Natural killer cell treated with Interleukin-12 subunit alpha and Interleukin-12 subunit beta and Interleukin-15 and Interleukin-18, amount 100 ng/mL, for 72 hours (primary cell): Measurements from ENCODE around the gene ELMO1. TPM values are rescaled to one million over a fixed set of nuclear protein-coding genes. Genes with fewer than 3 reads are reported as not detected.
A peak's percentile ranks its signal among the peaks of the same experiment; 100 is the strongest.

ENCODE experiments used
- ATAC-seq, 2 donors: fragments of 150-1000 bp; cut with Tn5 transposase in 1 of 2; sonication (Bioruptor Pico), chemical (Tn5 transposase) in 1 of 2; 2 replicates each; pipeline ENCODE4 v1.10.0; 2021
- DNase-seq: peaks from one replicate; pipeline ENCODE4 v3.0.0; 2022; ENCODE audit warnings: low spot score
- H3K27ac Mint-ChIP-seq, 2 donors: 1 replicate in 1 of 2; 2 replicates in 1 of 2; pipeline ENCODE4 v1.8.0; 2022; ENCODE audit warnings: mixed read lengths in 2 of 2, mild to moderate bottlenecking in 1 of 2, moderate library complexity in 1 of 2
- H3K27me3 Mint-ChIP-seq, 2 donors: 1 replicate in 1 of 2; 2 replicates in 1 of 2; pipeline ENCODE4 v1.8.0; 2022; ENCODE audit warnings: mixed read lengths in 2 of 2
- H3K36me3 Mint-ChIP-seq: one replicate; pipeline ENCODE4 v1.8.0; 2022; ENCODE audit warnings: mixed read lengths
- H3K4me1 Mint-ChIP-seq, 2 donors: 1 replicate in 1 of 2; 2 replicates in 1 of 2; pipeline ENCODE4 v1.8.0; 2022; ENCODE audit warnings: low read depth in 2 of 2, mixed read lengths in 2 of 2, mild to moderate bottlenecking in 1 of 2
- H3K4me3 Mint-ChIP-seq: one replicate; pipeline ENCODE4 v1.8.0; 2022; ENCODE audit warnings: mixed read lengths
- H3K9me3 Mint-ChIP-seq: 2 replicates; pipeline ENCODE4 v1.8.0; 2022; ENCODE audit warnings: mixed read lengths
- total RNA-seq, 2 donors: library from RNA; stranded (reverse); gene quantifications; one replicate each; pipeline ENCODE4 v1.2.3, GENCODE V29; 2022

The ELMO1 gene
- total RNA-seq, 2 donors from 2014 or later, result 36.8 to 103 TPM

- no peak overlapping the region for H3K4me3 Mint-ChIP-seq
- ATAC-seq (no peak), DNase-seq (no peak)
- peaks cover 0 to 10% of the 10 kb centered on the region in 2 donors for H3K4me1 Mint-ChIP-seq
- H3K9me3 Mint-ChIP-seq, result no peaks in the 10 kb centered on the region
- H3K36me3 Mint-ChIP-seq, result peaks cover 13% of the 10 kb centered on the region
- H3K27ac Mint-ChIP-seq, result no peak overlapping the region
- no peaks in the 10 kb centered on the region for H3K27me3 Mint-ChIP-seq
These were observed 628.0 kb downstream of the ELMO1 start for GRCh38 chr7:36820527-36821170.

DNA sequence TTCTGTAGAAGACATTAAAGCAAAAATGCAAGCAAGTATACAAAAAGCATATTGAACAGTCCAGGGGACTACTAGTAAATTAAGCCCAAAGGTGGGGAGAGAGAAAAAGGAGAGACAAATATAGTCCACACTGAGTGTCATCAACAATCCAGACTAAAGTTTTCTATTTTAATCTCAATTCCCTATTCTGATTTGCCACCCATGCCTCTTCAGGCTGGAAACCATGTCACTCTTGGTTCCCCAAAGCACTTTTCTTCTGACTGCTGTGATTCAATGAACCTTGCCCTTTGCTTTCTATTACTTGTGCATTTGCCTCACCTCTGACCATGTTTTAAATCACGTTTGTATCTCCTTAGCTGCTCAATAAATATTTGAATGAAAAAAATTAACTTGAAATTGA lies 629.0 kb downstream of the ELMO1 start:
- H3K27ac Mint-ChIP-seq, result no peak overlapping the region
- H3K27me3 Mint-ChIP-seq, result no peaks in the 10 kb centered on the region
- no peak overlapping the region for H3K4me3 Mint-ChIP-seq
- ATAC-seq (no peak), DNase-seq (no peak)
- H3K36me3 Mint-ChIP-seq, result peaks cover 13% of the 10 kb centered on the region
- peaks cover 0 to 10% of the 10 kb centered on the region in 2 donors for H3K4me1 Mint-ChIP-seq
- no peaks in the 10 kb centered on the region for H3K9me3 Mint-ChIP-seq

DNA sequence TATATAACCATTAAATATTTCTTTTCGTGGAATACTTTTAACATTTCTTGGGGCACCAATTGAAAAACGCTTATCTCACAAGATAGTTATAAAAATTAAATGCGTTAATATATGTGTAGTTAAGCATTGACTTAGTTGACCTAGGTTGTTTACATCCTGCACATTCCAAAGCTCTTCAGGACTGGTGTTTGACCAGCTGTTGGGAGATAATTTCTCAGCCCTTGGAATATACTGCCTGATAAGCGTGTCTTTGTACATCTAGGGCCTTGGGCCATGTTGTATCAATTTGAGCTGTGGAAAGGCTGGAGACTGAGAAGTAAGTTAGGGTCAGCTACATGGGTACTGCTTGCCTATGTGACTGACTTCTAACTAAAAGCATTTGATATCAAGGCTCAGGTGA lies 634.4 kb downstream of the ELMO1 start:
- Mint-ChIP-seq H3K9me3 (no peaks in the 10 kb centered on the region), H3K27ac (no peak overlapping the region), H3K36me3 (peaks cover 9% of the 10 kb centered on the region), H3K4me3 (no peak overlapping the region), H3K4me1 (peaks cover 5 to 11% of the 10 kb centered on the region in 2 donors), H3K27me3 (no peaks in the 10 kb centered on the region)
- ATAC-seq (no peak), DNase-seq (no peak)

DNA sequence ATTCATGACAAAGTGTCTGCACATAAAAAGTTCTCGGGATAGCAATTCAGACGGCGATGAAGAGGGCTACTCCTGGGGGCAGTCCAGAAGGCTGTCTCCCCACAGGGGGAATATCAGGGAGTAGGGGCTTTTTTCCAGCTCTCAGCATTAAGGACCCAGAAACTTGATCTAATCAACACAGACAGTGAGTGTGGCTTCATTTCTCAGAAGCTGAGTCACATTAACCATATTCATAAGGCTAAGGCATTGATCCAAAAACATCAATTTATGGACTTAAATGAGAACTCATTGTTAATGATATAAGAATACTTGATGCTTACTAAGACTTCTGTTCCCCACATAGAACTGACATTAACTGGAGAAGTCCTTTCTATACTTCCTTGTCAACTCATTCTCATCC lies 636.9 kb downstream of the ELMO1 start:
- peaks cover 9% of the 10 kb centered on the region for H3K36me3 Mint-ChIP-seq
- H3K4me3 Mint-ChIP-seq, result no peak overlapping the region
- DNase-seq (no peak), ATAC-seq (no peak)
- peaks cover 19 to 29% of the 10 kb centered on the region in 2 donors for H3K4me1 Mint-ChIP-seq
- no peak overlapping the region for H3K27ac Mint-ChIP-seq
- no peaks in the 10 kb centered on the region for H3K27me3 Mint-ChIP-seq
- no peaks in the 10 kb centered on the region for H3K9me3 Mint-ChIP-seq

GRCh38 chr7:36810489-36810888 lies 638.2 kb downstream of the ELMO1 start:
- Mint-ChIP-seq H3K27ac (peak overlapping the region in 1 of 2 donors; percentile 36), H3K4me3 (no peak overlapping the region)

DNA sequence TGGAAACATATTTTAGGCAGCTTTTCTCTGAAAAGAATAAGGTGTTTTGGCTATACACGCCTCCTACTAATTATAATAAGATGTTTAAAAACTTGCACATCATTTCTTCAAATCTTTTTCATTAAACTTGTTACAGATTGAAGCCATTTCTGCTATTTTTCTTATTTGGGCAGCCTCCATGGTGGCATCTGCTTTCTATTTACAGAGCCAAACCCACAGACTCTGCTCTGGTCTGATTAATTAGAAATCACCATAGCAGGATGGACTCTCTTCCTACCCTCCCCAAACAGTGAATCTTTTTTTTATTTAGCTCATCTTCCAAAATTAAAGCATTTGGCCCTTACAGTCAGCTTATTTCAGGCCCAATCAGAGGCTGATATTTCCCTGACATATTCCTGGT lies 638.6 kb downstream of the ELMO1 start:
- Mint-ChIP-seq H3K36me3 (peaks cover 4% of the 10 kb centered on the region), H3K4me1 (peaks cover 20 to 31% of the 10 kb centered on the region in 2 donors), H3K4me3 (no peak overlapping the region), H3K27ac (peak overlapping the region in 1 of 2 donors; percentile 36), H3K9me3 (peaks cover 3% of the 10 kb centered on the region), H3K27me3 (no peaks in the 10 kb centered on the region)
- no peak for ATAC-seq
- DNase-seq, result no peak

More at GRCh38 chr7:36810489-36810888, 638.2 kb downstream of the ELMO1 start:
- Mint-ChIP-seq H3K36me3 (no peaks in the 10 kb centered on the region), H3K27me3 (no peaks in the 10 kb centered on the region), H3K9me3 (no peaks in the 10 kb centered on the region), H3K4me1 (peaks cover 20 to 31% of the 10 kb centered on the region in 2 donors)
- ATAC-seq (no peak), DNase-seq (no peak)

- H3K27ac Mint-ChIP-seq, result no peak overlapping the region
- ATAC-seq (no peak), DNase-seq (no peak)
- H3K9me3 Mint-ChIP-seq, result peaks cover 3% of the 10 kb centered on the region
- no peaks in the 10 kb centered on the region for H3K27me3 Mint-ChIP-seq
- H3K4me3 Mint-ChIP-seq, result no peak overlapping the region
- peaks cover 20 to 31% of the 10 kb centered on the region in 2 donors for H3K4me1 Mint-ChIP-seq
- H3K36me3 Mint-ChIP-seq, result peaks cover 10% of the 10 kb centered on the region
These were observed 639.2 kb downstream of the ELMO1 start for GRCh38 chr7:36809510-36809909.

GRCh38 chr7:36809086-36809485 lies 639.6 kb downstream of the ELMO1 start:
- DNase-seq (no peak), ATAC-seq (no peak)
- Mint-ChIP-seq H3K4me1 (peaks cover 20 to 31% of the 10 kb centered on the region in 2 donors), H3K27ac (no peak overlapping the region), H3K27me3 (no peaks in the 10 kb centered on the region), H3K4me3 (no peak overlapping the region), H3K36me3 (peaks cover 11% of the 10 kb centered on the region), H3K9me3 (peaks cover 3% of the 10 kb centered on the region)

- Mint-ChIP-seq H3K4me3 (no peak overlapping the region), H3K27me3 (no peaks in the 10 kb centered on the region), H3K36me3 (peaks cover 11% of the 10 kb centered on the region), H3K4me1 (peaks cover 20 to 31% of the 10 kb centered on the region in 2 donors), H3K9me3 (peaks cover 3% of the 10 kb centered on the region), H3K27ac (peak overlapping the region in 1 of 2 donors; percentile 72)
- no peak for DNase-seq
- peak in 1 of 2 donors; percentile 57 for ATAC-seq
These were observed 641.8 kb downstream of the ELMO1 start for GRCh38 chr7:36806891-36807290.

Other genes starting within 250 kb of the ELMO1 start
- gene GPR141, start 234.9 kb upstream of the ELMO1 start, total RNA-seq, result 1 to 10 TPM in 1 of 2 donors, not detected in 1; 1.2 TPM